ENCODE measurements around the gene SLC52A1.

GRCh38 chr17:5027916-5028315, 7.3 kb downstream of the SLC52A1 start:
- TF ChIP-seq, protein P1, sequence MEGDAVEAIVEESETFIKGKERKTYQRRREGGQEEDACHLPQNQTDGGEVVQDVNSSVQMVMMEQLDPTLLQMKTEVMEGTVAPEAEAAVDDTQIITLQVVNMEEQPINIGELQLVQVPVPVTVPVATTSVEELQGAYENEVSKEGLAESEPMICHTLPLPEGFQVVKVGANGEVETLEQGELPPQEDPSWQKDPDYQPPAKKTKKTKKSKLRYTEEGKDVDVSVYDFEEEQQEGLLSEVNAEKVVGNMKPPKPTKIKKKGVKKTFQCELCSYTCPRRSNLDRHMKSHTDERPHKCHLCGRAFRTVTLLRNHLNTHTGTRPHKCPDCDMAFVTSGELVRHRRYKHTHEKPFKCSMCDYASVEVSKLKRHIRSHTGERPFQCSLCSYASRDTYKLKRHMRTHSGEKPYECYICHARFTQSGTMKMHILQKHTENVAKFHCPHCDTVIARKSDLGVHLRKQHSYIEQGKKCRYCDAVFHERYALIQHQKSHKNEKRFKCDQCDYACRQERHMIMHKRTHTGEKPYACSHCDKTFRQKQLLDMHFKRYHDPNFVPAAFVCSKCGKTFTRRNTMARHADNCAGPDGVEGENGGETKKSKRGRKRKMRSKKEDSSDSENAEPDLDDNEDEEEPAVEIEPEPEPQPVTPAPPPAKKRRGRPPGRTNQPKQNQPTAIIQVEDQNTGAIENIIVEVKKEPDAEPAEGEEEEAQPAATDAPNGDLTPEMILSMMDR (IDR thresholded peaks at IDR 0.05): no peak
- no peak for TF ChIP-seq POLR2A (IDR thresholded peaks at IDR 0.05)
